OCI-LY1 (cell line): Measurements from ENCODE around the gene INKA2.

Source experiments
- EZH2 ChIP-seq: fragments of 200-600 bp; sonication (generic), shearing (Covaris generic); IDR thresholded peaks from 2 replicates; pipeline ENCODE4 v1.8.0; 2017; ENCODE audit warnings: borderline replicate concordance, mixed run types, mild to moderate bottlenecking, antibody characterized with exemption, low read length, moderate library complexity, mixed read lengths
- TF ChIP-seq, protein P1 (sequence below): fragments of 200-600 bp; sonication (generic), shearing (Covaris generic); IDR thresholded peaks from 2 replicates; pipeline ENCODE4 v1.5.1; 2017; ENCODE audit warnings: mild to moderate bottlenecking, antibody characterized with exemption, low read length, moderate library complexity, mixed read lengths

DNA sequence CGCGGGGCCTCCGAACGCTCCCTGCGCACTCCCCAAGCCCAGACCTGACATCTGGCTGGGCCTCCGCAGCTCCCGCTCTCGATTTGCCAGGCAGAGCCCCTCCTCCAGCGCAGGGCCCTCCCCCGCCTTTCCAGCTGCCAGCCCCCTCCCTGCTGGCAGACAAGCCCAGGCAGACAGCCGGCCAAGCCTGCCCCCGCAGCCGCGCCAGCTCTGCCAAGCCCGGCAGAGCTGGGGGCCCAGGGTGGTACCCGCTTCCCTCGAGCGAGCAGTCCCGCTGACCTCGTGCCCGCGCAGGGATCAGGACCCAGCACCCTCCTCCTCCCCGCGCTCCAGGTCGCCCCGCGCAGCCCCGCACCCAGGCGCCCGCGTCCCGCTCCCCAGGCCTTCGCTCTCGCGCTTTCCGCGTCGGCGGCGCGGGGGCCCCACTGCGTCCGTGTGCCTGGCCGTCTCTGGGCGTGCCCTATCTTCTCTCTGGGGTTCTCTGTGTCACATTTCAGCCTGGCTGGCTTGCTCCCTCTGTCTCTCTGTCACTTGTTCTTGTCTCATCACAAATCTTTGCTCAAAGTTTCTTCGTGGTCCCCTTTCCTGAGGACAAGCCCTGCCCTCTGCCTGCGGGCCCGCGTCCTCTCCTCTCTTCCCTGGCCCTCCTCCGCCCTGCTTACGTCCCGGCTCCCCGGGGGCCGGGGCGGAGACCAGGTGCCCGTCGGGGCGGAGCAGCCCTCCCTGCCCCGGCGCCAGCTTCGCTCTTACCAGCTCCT, 580 bp downstream of the INKA2 start:
- no peak for TF ChIP-seq EZH2
- TF ChIP-seq, protein P1, sequence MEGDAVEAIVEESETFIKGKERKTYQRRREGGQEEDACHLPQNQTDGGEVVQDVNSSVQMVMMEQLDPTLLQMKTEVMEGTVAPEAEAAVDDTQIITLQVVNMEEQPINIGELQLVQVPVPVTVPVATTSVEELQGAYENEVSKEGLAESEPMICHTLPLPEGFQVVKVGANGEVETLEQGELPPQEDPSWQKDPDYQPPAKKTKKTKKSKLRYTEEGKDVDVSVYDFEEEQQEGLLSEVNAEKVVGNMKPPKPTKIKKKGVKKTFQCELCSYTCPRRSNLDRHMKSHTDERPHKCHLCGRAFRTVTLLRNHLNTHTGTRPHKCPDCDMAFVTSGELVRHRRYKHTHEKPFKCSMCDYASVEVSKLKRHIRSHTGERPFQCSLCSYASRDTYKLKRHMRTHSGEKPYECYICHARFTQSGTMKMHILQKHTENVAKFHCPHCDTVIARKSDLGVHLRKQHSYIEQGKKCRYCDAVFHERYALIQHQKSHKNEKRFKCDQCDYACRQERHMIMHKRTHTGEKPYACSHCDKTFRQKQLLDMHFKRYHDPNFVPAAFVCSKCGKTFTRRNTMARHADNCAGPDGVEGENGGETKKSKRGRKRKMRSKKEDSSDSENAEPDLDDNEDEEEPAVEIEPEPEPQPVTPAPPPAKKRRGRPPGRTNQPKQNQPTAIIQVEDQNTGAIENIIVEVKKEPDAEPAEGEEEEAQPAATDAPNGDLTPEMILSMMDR = no peak
